22Rv1 (cell line): ENCODE data around the gene UBXN11.

Experiments
- ZFX ChIP-seq: fragments of 450-650 bp; IDR thresholded peaks from 2 replicates; pipeline ENCODE4 v1.6.1; 2017; ENCODE audit warnings: antibody characterized with exemption, borderline replicate concordance
- TF ChIP-seq, protein P1 (sequence below): fragments of 450-650 bp; IDR thresholded peaks from 2 replicates; pipeline ENCODE4 v1.5.1; 2017; ENCODE audit warnings: mild to moderate bottlenecking

DNA sequence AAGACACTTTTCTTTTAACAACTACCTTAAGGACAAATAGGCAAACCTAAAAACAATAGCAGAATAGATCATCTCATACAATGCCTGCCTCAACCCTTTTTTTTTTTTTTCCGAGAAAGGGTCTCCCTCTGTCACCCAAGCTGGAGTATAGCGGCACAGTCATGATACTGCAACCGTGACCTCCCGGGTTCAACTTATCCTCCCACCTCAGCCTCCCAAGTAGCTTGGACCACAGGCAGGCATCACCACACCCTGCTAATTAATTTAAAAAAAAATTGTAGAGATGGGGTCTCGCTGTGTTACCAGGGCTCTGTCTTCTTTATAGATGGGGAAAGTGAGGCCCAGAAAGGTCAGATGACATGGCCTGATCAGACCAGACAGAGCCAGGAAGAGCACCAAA lies 18.6 kb downstream of the UBXN11 start:
- TF ChIP-seq, protein P1, sequence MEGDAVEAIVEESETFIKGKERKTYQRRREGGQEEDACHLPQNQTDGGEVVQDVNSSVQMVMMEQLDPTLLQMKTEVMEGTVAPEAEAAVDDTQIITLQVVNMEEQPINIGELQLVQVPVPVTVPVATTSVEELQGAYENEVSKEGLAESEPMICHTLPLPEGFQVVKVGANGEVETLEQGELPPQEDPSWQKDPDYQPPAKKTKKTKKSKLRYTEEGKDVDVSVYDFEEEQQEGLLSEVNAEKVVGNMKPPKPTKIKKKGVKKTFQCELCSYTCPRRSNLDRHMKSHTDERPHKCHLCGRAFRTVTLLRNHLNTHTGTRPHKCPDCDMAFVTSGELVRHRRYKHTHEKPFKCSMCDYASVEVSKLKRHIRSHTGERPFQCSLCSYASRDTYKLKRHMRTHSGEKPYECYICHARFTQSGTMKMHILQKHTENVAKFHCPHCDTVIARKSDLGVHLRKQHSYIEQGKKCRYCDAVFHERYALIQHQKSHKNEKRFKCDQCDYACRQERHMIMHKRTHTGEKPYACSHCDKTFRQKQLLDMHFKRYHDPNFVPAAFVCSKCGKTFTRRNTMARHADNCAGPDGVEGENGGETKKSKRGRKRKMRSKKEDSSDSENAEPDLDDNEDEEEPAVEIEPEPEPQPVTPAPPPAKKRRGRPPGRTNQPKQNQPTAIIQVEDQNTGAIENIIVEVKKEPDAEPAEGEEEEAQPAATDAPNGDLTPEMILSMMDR, result no peak
- TF ChIP-seq ZFX, result no peak
